ENCODE results near the gene GPR89A. TPM values are rescaled to one million over a fixed set of nuclear protein-coding genes. Genes with fewer than 3 reads are reported as not detected.
"Not testable (repeated sequence)": the region's sequence is repeated elsewhere in the genome, so short reads cannot be mapped to it uniquely, and the experiment has no call there.

Gene GPR89A
- polyA plus RNA-seq (2011; rRNA removed) (35.1 and 46.4 TPM in 2 replicates), polyA minus RNA-seq (2011; rRNA and poly(A)+ RNA removed) (27.0 and 43.9 TPM in 2 replicates)

DNA sequence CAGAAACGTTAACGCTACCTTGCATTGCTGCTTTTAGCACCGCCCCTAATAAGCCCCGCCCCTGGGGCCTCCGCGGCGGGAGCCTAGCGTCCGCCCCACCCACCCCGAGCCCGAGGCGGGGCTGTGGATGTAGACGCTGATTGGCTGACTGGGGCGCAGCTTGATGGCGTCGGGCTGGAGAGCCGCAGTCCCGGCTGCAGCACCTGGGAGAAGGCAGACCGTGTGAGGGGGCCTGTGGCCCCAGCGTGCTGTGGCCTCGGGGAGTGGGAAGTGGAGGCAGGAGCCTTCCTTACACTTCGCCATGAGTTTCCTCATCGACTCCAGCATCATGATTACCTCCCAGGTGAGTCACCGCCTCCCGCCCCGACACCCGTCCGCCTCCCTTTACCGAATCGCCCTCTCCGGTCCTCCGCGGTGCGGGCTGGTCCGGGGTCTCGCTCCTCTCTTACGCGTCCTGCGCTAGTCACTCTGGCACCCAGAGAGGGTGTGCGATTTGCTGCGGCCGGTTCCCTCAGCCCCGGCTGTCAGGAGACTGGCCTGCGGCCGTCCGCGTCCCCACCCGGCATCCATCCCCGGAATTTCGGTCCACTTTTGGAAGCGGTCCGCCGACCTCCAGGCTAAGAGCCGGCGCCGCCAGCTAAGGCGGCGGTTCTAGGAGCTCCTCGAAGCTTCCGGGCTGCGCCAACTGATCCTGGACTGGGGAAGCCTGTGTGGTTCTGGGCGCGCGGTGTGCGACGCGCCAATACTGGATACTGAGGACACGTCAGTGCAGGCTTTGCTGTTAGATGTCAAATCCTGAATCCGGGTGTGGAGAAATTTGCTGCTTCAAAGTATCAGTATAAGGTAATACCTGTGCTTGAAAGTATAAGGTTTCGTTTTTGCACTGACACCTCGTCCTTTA, at the start of gene GPR89A:
Gene GPR89A (plus strand): TSS at position 156 of the 901 bp plus-strand sequence. CDS start 146 bp downstream, at position 302.
- H3K9me3 ChIP-seq (ENCODE audit: control insufficient read depth, insufficient read depth, low read length); CTCF ChIA-PET; H3K27ac ChIP-seq (ENCODE audit: low read depth, low read length); H3K27me3 ChIP-seq (ENCODE audit: control insufficient read depth, insufficient read depth, low read length); POLR2A ChIA-PET: not testable (repeated sequence)
- H3K4me3 ChIP-seq (ENCODE audit: low read depth, low read length): peak within 1 kb of the TSS; percentile 74
- peak; percentile 70 for DNase-seq (ENCODE audit: low read depth, low spot score)

DNA sequence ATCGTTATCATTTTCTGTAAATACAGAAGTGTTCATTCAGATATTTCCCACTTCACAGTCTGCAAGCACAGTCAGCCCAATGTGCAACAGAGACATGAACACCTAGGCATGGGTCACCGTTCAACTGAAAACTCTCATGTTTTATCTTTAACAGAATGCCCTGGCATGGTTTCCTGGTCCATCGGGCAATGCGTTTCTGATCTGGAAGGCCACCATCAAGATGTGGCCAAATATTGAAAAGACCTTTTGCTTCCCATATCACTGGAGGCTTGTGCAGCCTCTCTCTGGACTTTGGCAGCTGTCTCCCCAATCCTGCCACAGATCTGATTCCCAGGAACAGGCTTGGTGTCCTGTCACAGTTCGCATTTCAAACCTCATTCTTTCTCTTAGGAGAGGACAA, 21.0 kb upstream of the GPR89A start:
- CTCF ChIA-PET; H3K4me3 ChIP-seq (ENCODE audit: low read depth, low read length); DNase-seq (ENCODE audit: low read depth, low spot score); H3K27ac ChIP-seq (ENCODE audit: low read depth, low read length); H3K27me3 ChIP-seq (ENCODE audit: control insufficient read depth, insufficient read depth, low read length); POLR2A ChIA-PET; H3K9me3 ChIP-seq (ENCODE audit: control insufficient read depth, insufficient read depth, low read length): not testable (repeated sequence)

DNA sequence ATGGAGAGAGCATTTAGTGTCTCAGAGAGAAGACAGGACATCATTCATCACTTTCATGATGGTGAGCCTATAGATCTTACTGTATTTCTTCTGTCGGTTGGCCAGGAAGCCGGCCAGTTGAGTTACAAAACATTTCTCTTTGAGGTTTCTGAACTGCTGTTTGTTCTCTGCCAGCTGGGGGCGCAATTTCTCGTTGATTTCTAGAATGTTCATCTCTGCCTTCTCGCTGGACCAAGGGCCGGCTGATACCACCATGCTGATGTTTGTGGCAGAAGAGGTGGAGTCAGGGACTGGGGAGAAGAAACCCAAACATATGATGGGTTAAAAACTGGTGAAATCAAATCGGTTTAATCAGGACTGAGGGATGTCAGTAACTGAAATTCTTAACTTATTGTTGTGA, 17.0 kb upstream of the GPR89A start:
- H3K4me3 ChIP-seq (ENCODE audit: low read depth, low read length); H3K27me3 ChIP-seq (ENCODE audit: control insufficient read depth, insufficient read depth, low read length); H3K27ac ChIP-seq (ENCODE audit: low read depth, low read length); DNase-seq (ENCODE audit: low read depth, low spot score); H3K9me3 ChIP-seq (ENCODE audit: control insufficient read depth, insufficient read depth, low read length); POLR2A ChIA-PET; CTCF ChIA-PET: not testable (repeated sequence)

DNA sequence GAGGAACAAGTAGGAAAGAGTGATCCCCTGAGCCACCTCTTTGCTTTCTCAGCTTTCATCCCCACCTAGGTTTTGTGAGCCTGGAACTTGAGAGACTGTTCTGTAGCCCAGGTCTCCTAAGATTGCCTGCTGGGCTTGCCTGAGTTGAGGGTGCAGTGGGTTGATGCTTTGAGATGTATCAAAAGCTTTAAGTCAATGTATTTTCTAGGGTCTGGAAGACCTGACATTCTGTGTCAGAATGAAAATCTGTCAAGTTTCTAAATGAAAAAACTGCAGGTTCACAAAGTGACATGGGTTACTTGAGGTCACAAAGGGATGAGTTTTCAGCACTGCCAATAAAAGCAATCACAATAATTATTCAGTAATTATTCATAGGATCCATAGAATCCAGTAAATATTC, 15.4 kb upstream of the GPR89A start:
- H3K27me3 ChIP-seq (ENCODE audit: control insufficient read depth, insufficient read depth, low read length); H3K4me3 ChIP-seq (ENCODE audit: low read depth, low read length); H3K9me3 ChIP-seq (ENCODE audit: control insufficient read depth, insufficient read depth, low read length); POLR2A ChIA-PET; CTCF ChIA-PET; H3K27ac ChIP-seq (ENCODE audit: low read depth, low read length); DNase-seq (ENCODE audit: low read depth, low spot score): not testable (repeated sequence)

DNA sequence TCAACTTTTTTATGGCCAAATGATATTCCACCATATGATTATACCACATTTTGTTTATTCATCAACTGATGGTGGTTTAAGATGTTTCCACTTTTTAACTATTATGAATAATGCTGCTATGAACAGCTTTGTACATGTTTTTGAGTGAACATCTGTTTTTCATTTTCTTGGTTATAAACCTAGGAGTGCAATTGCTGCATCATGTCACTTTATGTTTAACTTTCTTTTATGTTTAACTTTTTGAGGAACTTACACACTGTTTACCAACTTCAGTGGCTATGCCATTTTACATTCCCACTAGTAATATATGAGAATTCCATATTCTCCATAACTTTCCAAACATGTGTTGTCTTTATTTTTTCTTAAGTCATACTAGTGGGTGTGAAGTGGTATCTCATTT, 12.4 kb upstream of the GPR89A start:
- POLR2A ChIA-PET; DNase-seq (ENCODE audit: low read depth, low spot score); H3K27me3 ChIP-seq (ENCODE audit: control insufficient read depth, insufficient read depth, low read length); H3K9me3 ChIP-seq (ENCODE audit: control insufficient read depth, insufficient read depth, low read length); H3K4me3 ChIP-seq (ENCODE audit: low read depth, low read length); CTCF ChIA-PET; H3K27ac ChIP-seq (ENCODE audit: low read depth, low read length): not testable (repeated sequence)

DNA sequence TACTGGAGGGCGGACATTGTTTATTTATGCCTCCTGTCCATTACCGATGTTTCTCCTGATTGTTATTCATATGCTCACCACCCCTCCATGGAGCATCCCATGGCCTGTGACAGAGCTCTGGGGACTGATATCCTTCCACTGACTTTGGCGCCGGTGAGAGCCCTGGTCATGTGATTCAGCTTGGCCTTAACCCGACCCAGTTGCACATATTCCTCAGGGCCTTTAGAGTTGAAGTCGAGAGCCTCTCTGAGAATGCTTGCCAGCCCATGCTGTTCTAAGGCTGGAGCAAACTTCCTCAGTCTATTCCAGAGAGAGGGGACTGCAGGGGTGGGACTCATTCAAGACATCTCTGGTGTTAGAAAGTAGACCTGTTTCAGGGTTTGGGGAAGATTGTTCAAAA, 11.6 kb upstream of the GPR89A start:
- DNase-seq (ENCODE audit: low read depth, low spot score); H3K27ac ChIP-seq (ENCODE audit: low read depth, low read length); H3K4me3 ChIP-seq (ENCODE audit: low read depth, low read length); H3K9me3 ChIP-seq (ENCODE audit: control insufficient read depth, insufficient read depth, low read length); H3K27me3 ChIP-seq (ENCODE audit: control insufficient read depth, insufficient read depth, low read length); CTCF ChIA-PET; POLR2A ChIA-PET: not testable (repeated sequence)

DNA sequence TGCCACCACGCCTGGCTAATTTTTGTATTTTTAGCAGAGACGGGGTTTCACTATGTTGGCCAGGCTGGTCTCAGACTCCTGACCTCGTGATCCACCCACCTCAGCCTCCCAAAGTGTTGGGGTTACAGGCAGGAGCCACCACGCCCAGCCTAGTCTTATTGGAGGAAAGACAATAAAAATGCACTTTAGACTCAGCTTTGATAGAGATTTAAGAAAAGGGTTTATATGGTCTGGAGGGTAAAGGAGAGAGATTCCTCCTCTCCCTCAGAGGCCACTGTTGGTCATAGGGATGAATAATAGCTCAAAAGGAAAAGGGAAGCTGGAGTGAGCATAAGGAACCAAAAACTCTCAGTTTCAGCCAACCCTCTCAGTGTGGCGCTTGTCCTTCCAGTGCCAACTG, 8.4 kb upstream of the GPR89A start:
- H3K27me3 ChIP-seq (ENCODE audit: control insufficient read depth, insufficient read depth, low read length); H3K9me3 ChIP-seq (ENCODE audit: control insufficient read depth, insufficient read depth, low read length); H3K4me3 ChIP-seq (ENCODE audit: low read depth, low read length); DNase-seq (ENCODE audit: low read depth, low spot score); H3K27ac ChIP-seq (ENCODE audit: low read depth, low read length); CTCF ChIA-PET; POLR2A ChIA-PET: not testable (repeated sequence)

DNA sequence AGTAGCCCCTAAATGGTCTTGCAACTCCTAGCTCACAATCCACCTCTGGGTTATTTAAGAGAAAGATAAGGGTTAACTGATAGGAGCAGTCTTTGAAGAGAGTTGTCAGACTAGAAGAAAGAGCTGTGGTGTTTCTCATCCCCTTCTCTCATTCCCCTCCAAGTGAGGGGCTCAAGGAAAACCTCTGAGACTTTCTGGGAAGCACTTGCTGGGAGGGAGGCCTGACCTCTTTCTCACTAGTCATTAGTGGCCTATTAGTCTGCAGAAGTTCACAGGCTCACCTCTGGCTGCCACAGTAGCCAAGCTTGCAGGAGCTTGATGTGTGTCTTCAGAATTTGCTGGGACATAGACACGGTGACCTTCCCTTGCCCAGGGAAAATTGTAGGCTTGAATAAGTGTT, 6.2 kb upstream of the GPR89A start:
- POLR2A ChIA-PET: no interaction called here
- Histone ChIP-seq H3K27me3 (ENCODE audit: control insufficient read depth, insufficient read depth, low read length) (no peaks in the 10 kb centered on the region), H3K4me3 (ENCODE audit: low read depth, low read length) (no peak overlapping the region), H3K9me3 (ENCODE audit: control insufficient read depth, insufficient read depth, low read length) (no peaks in the 10 kb centered on the region), H3K27ac (ENCODE audit: low read depth, low read length) (no peak overlapping the region)
- CTCF ChIA-PET: no interaction called here
- DNase-seq (ENCODE audit: low read depth, low spot score): no peak
- TF ChIP-seq, protein P1, sequence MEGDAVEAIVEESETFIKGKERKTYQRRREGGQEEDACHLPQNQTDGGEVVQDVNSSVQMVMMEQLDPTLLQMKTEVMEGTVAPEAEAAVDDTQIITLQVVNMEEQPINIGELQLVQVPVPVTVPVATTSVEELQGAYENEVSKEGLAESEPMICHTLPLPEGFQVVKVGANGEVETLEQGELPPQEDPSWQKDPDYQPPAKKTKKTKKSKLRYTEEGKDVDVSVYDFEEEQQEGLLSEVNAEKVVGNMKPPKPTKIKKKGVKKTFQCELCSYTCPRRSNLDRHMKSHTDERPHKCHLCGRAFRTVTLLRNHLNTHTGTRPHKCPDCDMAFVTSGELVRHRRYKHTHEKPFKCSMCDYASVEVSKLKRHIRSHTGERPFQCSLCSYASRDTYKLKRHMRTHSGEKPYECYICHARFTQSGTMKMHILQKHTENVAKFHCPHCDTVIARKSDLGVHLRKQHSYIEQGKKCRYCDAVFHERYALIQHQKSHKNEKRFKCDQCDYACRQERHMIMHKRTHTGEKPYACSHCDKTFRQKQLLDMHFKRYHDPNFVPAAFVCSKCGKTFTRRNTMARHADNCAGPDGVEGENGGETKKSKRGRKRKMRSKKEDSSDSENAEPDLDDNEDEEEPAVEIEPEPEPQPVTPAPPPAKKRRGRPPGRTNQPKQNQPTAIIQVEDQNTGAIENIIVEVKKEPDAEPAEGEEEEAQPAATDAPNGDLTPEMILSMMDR (IDR thresholded peaks at IDR 0.05; ENCODE audit: low read depth, low read length): no peak

DNA sequence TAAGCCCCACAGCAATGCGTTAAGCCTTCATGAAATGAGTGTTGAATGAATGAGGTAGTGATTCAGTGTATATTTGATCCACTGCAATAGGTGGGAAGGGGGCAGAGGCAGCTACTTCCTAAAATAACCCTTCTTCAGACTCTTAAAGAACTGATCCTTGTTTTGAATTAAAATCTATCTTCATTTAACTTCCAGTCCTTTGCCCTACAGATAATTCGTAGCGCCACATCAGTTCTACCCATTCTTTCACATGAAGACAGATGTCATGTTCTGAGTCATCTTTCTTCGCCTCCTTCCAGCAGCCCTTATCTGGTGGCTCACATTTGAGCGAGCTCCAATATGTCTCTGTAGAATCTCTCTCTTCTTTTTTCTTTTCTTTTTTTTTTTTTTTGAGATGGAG, 948 bp upstream of the GPR89A start:
- CTCF ChIA-PET; H3K9me3 ChIP-seq (ENCODE audit: control insufficient read depth, insufficient read depth, low read length); POLR2A ChIA-PET; H3K27ac ChIP-seq (ENCODE audit: low read depth, low read length); H3K4me3 ChIP-seq (ENCODE audit: low read depth, low read length); H3K27me3 ChIP-seq (ENCODE audit: control insufficient read depth, insufficient read depth, low read length); DNase-seq (ENCODE audit: low read depth, low spot score): not testable (repeated sequence)

DNA sequence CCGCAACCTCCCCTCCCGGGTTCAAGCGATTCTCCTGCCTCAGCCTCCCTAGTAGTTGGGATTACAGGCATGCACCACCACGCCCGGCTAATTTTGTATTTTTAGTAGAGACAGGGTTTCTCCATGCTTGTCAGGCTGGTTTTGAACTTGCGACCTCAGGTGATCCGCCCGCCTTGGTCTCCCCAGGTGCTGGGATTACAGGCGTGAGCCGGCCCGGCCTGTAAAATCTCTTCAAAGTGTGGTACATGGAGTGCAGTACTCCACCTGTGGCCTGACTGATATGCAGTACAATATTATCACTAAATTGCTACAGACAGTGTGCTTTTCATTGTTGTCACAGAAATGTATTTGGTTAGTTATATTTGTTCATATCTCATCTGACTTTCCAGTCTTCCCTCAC, 499 bp upstream of the GPR89A start:
- H3K27me3 ChIP-seq (ENCODE audit: control insufficient read depth, insufficient read depth, low read length); CTCF ChIA-PET; H3K27ac ChIP-seq (ENCODE audit: low read depth, low read length); DNase-seq (ENCODE audit: low read depth, low spot score); H3K9me3 ChIP-seq (ENCODE audit: control insufficient read depth, insufficient read depth, low read length); POLR2A ChIA-PET; H3K4me3 ChIP-seq (ENCODE audit: low read depth, low read length): not testable (repeated sequence)

DNA sequence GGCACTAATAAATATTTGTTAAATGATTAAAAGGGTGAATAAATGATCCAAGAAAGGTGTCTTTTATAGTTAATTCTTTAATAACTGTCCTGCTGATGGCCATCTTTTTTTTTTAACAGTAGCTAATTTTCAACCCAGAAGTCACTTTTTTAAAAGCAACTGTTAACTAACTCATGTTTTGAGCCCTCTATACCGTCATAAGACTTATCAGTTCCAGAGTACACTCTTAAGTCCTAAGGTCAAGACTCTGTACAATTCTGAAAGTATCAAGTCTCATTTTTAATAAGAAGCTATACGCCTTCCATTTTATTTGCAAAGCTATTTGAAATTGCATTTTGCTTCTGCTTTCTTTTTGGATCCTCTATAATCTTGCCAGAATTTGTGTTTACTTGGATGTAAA, 3.0 kb downstream of the GPR89A start:
- POLR2A ChIA-PET; H3K9me3 ChIP-seq (ENCODE audit: control insufficient read depth, insufficient read depth, low read length); H3K4me3 ChIP-seq (ENCODE audit: low read depth, low read length); DNase-seq (ENCODE audit: low read depth, low spot score); CTCF ChIA-PET; H3K27ac ChIP-seq (ENCODE audit: low read depth, low read length); H3K27me3 ChIP-seq (ENCODE audit: control insufficient read depth, insufficient read depth, low read length): not testable (repeated sequence)

Measured in AG04450 (cell line).